Gastroesophageal sphincter (tissue), 4 donors: ENCODE results near the gene DDX20. TPM values are rescaled to one million over a fixed set of nuclear protein-coding genes. Genes with fewer than 3 reads are reported as not detected.
A peak's percentile ranks its signal among the peaks of the same experiment; 100 is the strongest.

Experiments used
- ATAC-seq: fragments of 150-250 bp; one replicate; pipeline ENCODE4 v1.9.1; 2016; ENCODE audit warnings: mild to moderate bottlenecking, moderate library complexity
- H3K27ac ChIP-seq, 4 donors: fragments of 200-600 bp; sonication (generic) in 3 of 4; 1 replicate in 3 of 4; 2 replicates in 1 of 4; pipeline ENCODE4 v1.5.1; 2016 to 2019
- H3K27me3 ChIP-seq: fragments of 200-600 bp; sonication (generic); one replicate; pipeline ENCODE4 v1.5.1; 2019
- H3K36me3 ChIP-seq, 2 donors: fragments of 200-600 bp; sonication (generic); one replicate each; pipeline ENCODE4 v1.5.1; 2019; ENCODE audit warnings: control low read depth in 1 of 2
- H3K4me1 ChIP-seq, 3 donors: fragments of 200-600 bp; sonication (generic); 1 replicate in 2 of 3; 2 replicates in 1 of 3; pipeline ENCODE4 v1.5.1; 2016 to 2019; ENCODE audit warnings: control low read depth in 2 of 3
- H3K4me3 ChIP-seq, 2 donors: fragments of 200-600 bp; sonication (generic); one replicate each; pipeline ENCODE4 v1.5.1; 2019; ENCODE audit warnings: mild to moderate bottlenecking in 1 of 2, moderate library complexity in 1 of 2
- H3K9me3 ChIP-seq, 3 donors: fragments of 200-600 bp; sonication (generic); one replicate each; pipeline ENCODE4 v1.5.1; 2017 to 2019; ENCODE audit warnings: control low read depth in 2 of 3
- CTCF ChIP-seq, 4 experiments: fragments of 200-600 bp in 2 of 4; fragments of 450-650 bp in 2 of 4; sonication (generic) in 1 of 4; IDR thresholded peaks; one replicate each; pipeline ENCODE4 v1.5.1; 2017 to 2019; ENCODE audit warnings: antibody characterized with exemption in 4 of 4, mild to moderate bottlenecking in 2 of 4, moderate library complexity in 2 of 4
- EP300 ChIP-seq: sonication (generic); formaldehyde crosslinking; IDR thresholded peaks from one replicate; pipeline ENCODE4 v1.6.1; 2017; ENCODE audit warnings: antibody characterized with exemption, mild to moderate bottlenecking
- POLR2A ChIP-seq, 2 donors: fragments of 450-650 bp; IDR thresholded peaks; one replicate each; pipeline ENCODE4 v1.6.1; 2017; ENCODE audit warnings: antibody characterized with exemption in 2 of 2, mild to moderate bottlenecking in 2 of 2, moderate library complexity in 1 of 2
- POLR2AphosphoS5 ChIP-seq: sonication (generic); formaldehyde crosslinking; IDR thresholded peaks from one replicate; pipeline ENCODE4 v1.6.1; 2017; ENCODE audit warnings: antibody characterized with exemption
- WGBS, 2 donors: methylation state at CpG; one replicate each; pipeline ENCODE4 v1.1.5; 2018; ENCODE audit warnings: low coverage in 1 of 2; 5-methylcytosine and 5-hydroxymethylcytosine counted together
- total RNA-seq, 4 donors: library from RNA; depleted of rRNA; stranded (reverse); fragments of >200 nt; gene quantifications; one replicate each; pipeline ENCODE4 v1.1.0, GENCODE V29; 2016

DDX20 gene
- total RNA-seq, 4 donors from 2014 or later, result 11.6 to 24.4 (median 14.8) TPM

- no peaks in the 10 kb centered on the region for H3K27me3 ChIP-seq
- ATAC-seq, result no peak
- no peak overlapping the region for H3K4me3 ChIP-seq
- H3K4me1 ChIP-seq, result no peaks in the 10 kb centered on the region
- no peaks in the 10 kb centered on the region for H3K9me3 ChIP-seq
- no peak overlapping the region for H3K27ac ChIP-seq
- H3K36me3 ChIP-seq, result peaks cover 0 to 48% of the 10 kb centered on the region in 2 donors
- TF ChIP-seq POLR2A (IDR thresholded peaks at IDR 0.05) (no peak), POLR2AphosphoS5 (no peak), EP300 (no peak)
- WGBS, 2 donors, result no CpG with 5 or more reads among the region's 2 CpGs
Observed at GRCh38 chr1:111779546-111779945, 23.8 kb downstream of the DDX20 start.

- WGBS, 2 donors, result 76 to 77% methylated on average over 4 of the region's 4 CpGs
- Histone ChIP-seq H3K36me3 (peaks cover 0 to 36% of the 10 kb centered on the region in 2 donors), H3K27me3 (no peaks in the 10 kb centered on the region), H3K4me3 (no peak overlapping the region), H3K27ac (no peak overlapping the region), H3K9me3 (no peaks in the 10 kb centered on the region), H3K4me1 (peaks cover 0 to 7% (median 3%) of the 10 kb centered on the region in 3 donors)
- no peak for ATAC-seq
- TF ChIP-seq POLR2AphosphoS5, result no peak
Observed at GRCh38 chr1:111784273-111784901, 28.7 kb downstream of the DDX20 start.

- no peak overlapping the region for H3K27ac ChIP-seq
- no peaks in the 10 kb centered on the region for H3K9me3 ChIP-seq
- H3K4me1 ChIP-seq, result peaks cover 0 to 10% (median 3%) of the 10 kb centered on the region in 3 donors
- no peak for TF ChIP-seq CTCF (IDR thresholded peaks at IDR 0.05)
- no peak for ATAC-seq
- WGBS, 2 donors, result 83 to 94% methylated on average over 5 to 6 of the region's 9 CpGs
- H3K36me3 ChIP-seq, result peaks cover 0 to 20% of the 10 kb centered on the region in 2 donors
- no peaks in the 10 kb centered on the region for H3K27me3 ChIP-seq
- H3K4me3 ChIP-seq, result no peak overlapping the region
Observed at GRCh38 chr1:111786669-111787207, 31.0 kb downstream of the DDX20 start.

GRCh38 chr1:111789142-111789541, 33.4 kb downstream of the DDX20 start:
- ATAC-seq, result peak; percentile 41
- Histone ChIP-seq H3K9me3 (no peaks in the 10 kb centered on the region), H3K4me1 (peaks cover 0 to 10% (median 3%) of the 10 kb centered on the region in 3 donors), H3K4me3 (no peak overlapping the region), H3K27ac (peak overlapping the region in 1 of 4 donors; percentile 29), H3K36me3 (peaks cover 0 to 16% of the 10 kb centered on the region in 2 donors), H3K27me3 (no peaks in the 10 kb centered on the region)
- TF ChIP-seq CTCF (IDR thresholded peaks at IDR 0.05), result no peak
- TF ChIP-seq POLR2AphosphoS5, result no peak
- TF ChIP-seq EP300, result no peak
- no peak for TF ChIP-seq POLR2A (IDR thresholded peaks at IDR 0.05)
- WGBS, 2 donors, result 39 to 40% methylated on average over 5 of the region's 5 CpGs

GRCh38 chr1:111789666-111790316, 34.1 kb downstream of the DDX20 start:
- Histone ChIP-seq H3K36me3 (peaks cover 0 to 12% of the 10 kb centered on the region in 2 donors), H3K27ac (peak overlapping the region in 1 of 4 donors; percentile 29), H3K4me3 (no peak overlapping the region), H3K27me3 (no peaks in the 10 kb centered on the region), H3K4me1 (peaks cover 0 to 10% (median 3%) of the 10 kb centered on the region in 3 donors), H3K9me3 (no peaks in the 10 kb centered on the region)
- 73 to 100% methylated on average over 2 of the region's 2 CpGs for WGBS, 2 donors
- TF ChIP-seq CTCF (IDR thresholded peaks at IDR 0.05) (peak; percentile 19 to 53 (median 28)), POLR2AphosphoS5 (peak; percentile 48), POLR2A (IDR thresholded peaks at IDR 0.05) (no peak)
- ATAC-seq, result peak; percentile 65
